ENCODE measurements around the gene SEMA6A. TPM values are rescaled to one million over a fixed set of nuclear protein-coding genes. Genes with fewer than 3 reads are reported as not detected.

Gene SEMA6A
- polyA plus RNA-seq, 1 of the 3 experiments (the other 2 are of a cell fraction): 0.18 TPM

DNA sequence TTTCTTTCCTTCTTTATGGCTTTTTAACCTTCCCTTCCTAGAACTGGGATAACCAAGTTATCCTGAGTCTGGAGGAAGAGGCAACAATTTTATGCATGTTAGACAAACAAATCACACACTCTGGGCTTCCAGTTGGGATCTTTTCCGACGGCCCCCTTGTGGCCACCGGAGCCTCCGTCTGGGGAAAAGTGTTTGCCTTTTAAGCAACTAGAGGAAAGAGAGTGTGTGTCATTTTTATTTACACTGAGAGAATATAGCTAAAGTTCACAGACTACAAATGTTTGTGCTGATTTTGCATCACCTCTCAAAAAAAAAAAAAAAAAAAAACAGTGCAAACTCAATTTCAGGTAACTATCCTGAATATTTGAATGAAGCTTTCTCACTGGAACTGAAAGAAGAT, 126.2 kb downstream of the SEMA6A start:
- no peaks in the 10 kb centered on the region for H3K9me2 ChIP-seq
- peaks cover 6% of the 10 kb centered on the region for H3F3A ChIP-seq (replicated peaks; ENCODE audit: insufficient read depth)
- TF ChIP-seq, protein P1, sequence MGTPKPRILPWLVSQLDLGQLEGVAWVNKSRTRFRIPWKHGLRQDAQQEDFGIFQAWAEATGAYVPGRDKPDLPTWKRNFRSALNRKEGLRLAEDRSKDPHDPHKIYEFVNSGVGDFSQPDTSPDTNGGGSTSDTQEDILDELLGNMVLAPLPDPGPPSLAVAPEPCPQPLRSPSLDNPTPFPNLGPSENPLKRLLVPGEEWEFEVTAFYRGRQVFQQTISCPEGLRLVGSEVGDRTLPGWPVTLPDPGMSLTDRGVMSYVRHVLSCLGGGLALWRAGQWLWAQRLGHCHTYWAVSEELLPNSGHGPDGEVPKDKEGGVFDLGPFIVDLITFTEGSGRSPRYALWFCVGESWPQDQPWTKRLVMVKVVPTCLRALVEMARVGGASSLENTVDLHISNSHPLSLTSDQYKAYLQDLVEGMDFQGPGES (IDR thresholded peaks at IDR 0.05; ENCODE audit: low read depth, low read length): no peak
- TF ChIP-seq TCF12 (IDR thresholded peaks at IDR 0.05) (no peak), CHD2 (IDR thresholded peaks at IDR 0.05; ENCODE audit: low read length, partially characterized antibody) (no peak), EZH2phosphoT487 (IDR thresholded peaks at IDR 0.05; ENCODE audit: borderline replicate concordance, low read depth) (no peak)
- TF ChIP-seq, protein P2, sequence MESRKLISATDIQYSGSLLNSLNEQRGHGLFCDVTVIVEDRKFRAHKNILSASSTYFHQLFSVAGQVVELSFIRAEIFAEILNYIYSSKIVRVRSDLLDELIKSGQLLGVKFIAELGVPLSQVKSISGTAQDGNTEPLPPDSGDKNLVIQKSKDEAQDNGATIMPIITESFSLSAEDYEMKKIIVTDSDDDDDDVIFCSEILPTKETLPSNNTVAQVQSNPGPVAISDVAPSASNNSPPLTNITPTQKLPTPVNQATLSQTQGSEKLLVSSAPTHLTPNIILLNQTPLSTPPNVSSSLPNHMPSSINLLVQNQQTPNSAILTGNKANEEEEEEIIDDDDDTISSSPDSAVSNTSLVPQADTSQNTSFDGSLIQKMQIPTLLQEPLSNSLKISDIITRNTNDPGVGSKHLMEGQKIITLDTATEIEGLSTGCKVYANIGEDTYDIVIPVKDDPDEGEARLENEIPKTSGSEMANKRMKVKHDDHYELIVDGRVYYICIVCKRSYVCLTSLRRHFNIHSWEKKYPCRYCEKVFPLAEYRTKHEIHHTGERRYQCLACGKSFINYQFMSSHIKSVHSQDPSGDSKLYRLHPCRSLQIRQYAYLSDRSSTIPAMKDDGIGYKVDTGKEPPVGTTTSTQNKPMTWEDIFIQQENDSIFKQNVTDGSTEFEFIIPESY (IDR thresholded peaks at IDR 0.05; ENCODE audit: borderline replicate concordance, low read depth): no peak
- H3K9ac ChIP-seq: no peak overlapping the region
- POLR2A ChIA-PET: no interaction called here
- WGBS (ENCODE audit: low lambda C conversion rate): 88% methylated on average over 4 of the region's 4 CpGs
- H3K4me3 ChIP-seq (ENCODE audit: low read depth in 2 of 2, low read length in 1 of 2): no peak overlapping the region
- CTCF ChIA-PET: interaction anchor here (0.9 kb wide), 1 partner anchor 22 kb away, joined by 3 read pairs; no protein-coding TSS in a partner anchor
- H3K4me1 ChIP-seq (ENCODE audit: control insufficient read depth in 1 of 2, insufficient read depth in 2 of 2, low read depth in 1 of 2, low read length in 1 of 2): peaks cover 2 to 8% of the 10 kb centered on the region in 2 experiments; a peak in 3 of 4 replicates
- H3K36me3 ChIP-seq (replicated peaks in 1 of 2; ENCODE audit: control insufficient read depth in 1 of 2, insufficient read depth in 2 of 2, low read length in 1 of 2): no peaks in the 10 kb centered on the region
- no peaks in the 10 kb centered on the region for H3K9me3 ChIP-seq
- no peak overlapping the region for H3K27ac ChIP-seq (ENCODE audit: low read depth in 2 of 2, low read length in 1 of 2)
- H3K4me2 ChIP-seq: no peak overlapping the region
- no peaks in the 10 kb centered on the region for H4K20me1 ChIP-seq (ENCODE audit: insufficient read depth)
- no peak overlapping the region for H2AFZ ChIP-seq (ENCODE audit: low read depth)
- DNase-seq: peak; percentile 19
- H3K79me2 ChIP-seq (ENCODE audit: insufficient read depth): no peaks in the 10 kb centered on the region
- no peaks in the 10 kb centered on the region for H3K27me3 ChIP-seq (ENCODE audit: insufficient read depth)

DNA sequence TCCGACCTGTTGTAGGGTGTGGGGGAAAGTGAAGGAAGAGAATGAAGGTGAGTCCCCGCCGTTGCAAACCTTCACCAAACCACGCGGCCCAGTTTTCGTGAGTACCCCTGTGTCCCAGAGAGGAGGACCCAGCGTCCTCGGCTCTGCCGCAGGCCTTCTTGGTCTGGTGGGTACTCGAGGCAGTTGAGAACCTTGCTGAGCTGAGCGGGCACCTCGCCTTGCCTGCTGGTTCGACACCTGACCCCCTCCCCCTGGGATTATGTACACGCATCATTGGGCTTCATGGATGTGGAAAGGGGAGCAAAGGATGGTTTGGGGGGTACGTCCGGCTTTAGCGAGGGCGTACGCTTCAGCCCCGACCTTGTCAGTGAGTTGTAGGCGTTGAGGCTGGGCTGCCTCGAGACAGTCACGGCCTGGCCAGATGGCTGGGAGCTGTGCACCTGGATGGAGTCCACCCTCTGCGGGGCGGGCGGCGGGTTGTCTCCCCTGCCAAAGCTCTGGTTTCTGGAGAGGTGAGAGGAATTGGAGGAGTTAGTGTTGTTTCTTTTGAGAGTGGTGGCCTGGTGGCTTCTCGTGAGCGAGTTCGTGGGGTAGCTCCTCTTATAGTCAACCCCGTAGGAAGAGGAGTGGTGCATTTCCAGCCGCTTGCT, 128.1 kb downstream of the SEMA6A start:
- POLR2A ChIA-PET: no interaction called here
- CTCF ChIA-PET: no interaction called here
- Histone ChIP-seq H3K36me3 (replicated peaks in 1 of 2; ENCODE audit: control insufficient read depth in 1 of 2, insufficient read depth in 2 of 2, low read length in 1 of 2) (no peaks in the 10 kb centered on the region), H4K20me1 (ENCODE audit: insufficient read depth) (no peaks in the 10 kb centered on the region), H3K79me2 (ENCODE audit: insufficient read depth) (no peaks in the 10 kb centered on the region), H3K27me3 (ENCODE audit: insufficient read depth) (no peaks in the 10 kb centered on the region), H3K4me3 (ENCODE audit: low read depth in 2 of 2, low read length in 1 of 2) (no peak overlapping the region), H3K4me2 (no peak overlapping the region), H3K27ac (ENCODE audit: low read depth in 2 of 2, low read length in 1 of 2) (no peak overlapping the region), H3K9me2 (no peaks in the 10 kb centered on the region), H2AFZ (ENCODE audit: low read depth) (no peak overlapping the region), H3F3A (replicated peaks; ENCODE audit: insufficient read depth) (no peaks in the 10 kb centered on the region), H3K4me1 (ENCODE audit: control insufficient read depth in 1 of 2, insufficient read depth in 2 of 2, low read depth in 1 of 2, low read length in 1 of 2) (peaks cover 0 to 13% of the 10 kb centered on the region in 2 experiments; a peak in 2 of 4 replicates), H3K9me3 (no peaks in the 10 kb centered on the region), H3K9ac (no peak overlapping the region)
- TF ChIP-seq, protein P3, sequence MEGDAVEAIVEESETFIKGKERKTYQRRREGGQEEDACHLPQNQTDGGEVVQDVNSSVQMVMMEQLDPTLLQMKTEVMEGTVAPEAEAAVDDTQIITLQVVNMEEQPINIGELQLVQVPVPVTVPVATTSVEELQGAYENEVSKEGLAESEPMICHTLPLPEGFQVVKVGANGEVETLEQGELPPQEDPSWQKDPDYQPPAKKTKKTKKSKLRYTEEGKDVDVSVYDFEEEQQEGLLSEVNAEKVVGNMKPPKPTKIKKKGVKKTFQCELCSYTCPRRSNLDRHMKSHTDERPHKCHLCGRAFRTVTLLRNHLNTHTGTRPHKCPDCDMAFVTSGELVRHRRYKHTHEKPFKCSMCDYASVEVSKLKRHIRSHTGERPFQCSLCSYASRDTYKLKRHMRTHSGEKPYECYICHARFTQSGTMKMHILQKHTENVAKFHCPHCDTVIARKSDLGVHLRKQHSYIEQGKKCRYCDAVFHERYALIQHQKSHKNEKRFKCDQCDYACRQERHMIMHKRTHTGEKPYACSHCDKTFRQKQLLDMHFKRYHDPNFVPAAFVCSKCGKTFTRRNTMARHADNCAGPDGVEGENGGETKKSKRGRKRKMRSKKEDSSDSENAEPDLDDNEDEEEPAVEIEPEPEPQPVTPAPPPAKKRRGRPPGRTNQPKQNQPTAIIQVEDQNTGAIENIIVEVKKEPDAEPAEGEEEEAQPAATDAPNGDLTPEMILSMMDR (IDR thresholded peaks at IDR 0.05): no peak
- TF ChIP-seq POLR2AphosphoS5 (IDR thresholded peaks at IDR 0.05; ENCODE audit: low read depth, low read length) (no peak), MEF2A (IDR thresholded peaks at IDR 0.05; ENCODE audit: borderline replicate concordance, low read depth) (no peak), FOXJ3 (CRISPR knock-in tag; IDR thresholded peaks at IDR 0.05) (no peak), SIN3A (IDR thresholded peaks at IDR 0.05; ENCODE audit: borderline replicate concordance, low read depth, low read length) (no peak), JUND (IDR thresholded peaks at IDR 0.05) (no peak), YY1 (IDR thresholded peaks at IDR 0.05; ENCODE audit: low read depth) (no peak), GABPA (IDR thresholded peaks at IDR 0.05; ENCODE audit: low read depth) (no peak), TCF12 (IDR thresholded peaks at IDR 0.05) (no peak), EZH2phosphoT487 (IDR thresholded peaks at IDR 0.05; ENCODE audit: borderline replicate concordance, low read depth) (no peak), CHD2 (IDR thresholded peaks at IDR 0.05; ENCODE audit: low read length, partially characterized antibody) (no peak), SMC3 (IDR thresholded peaks at IDR 0.05; ENCODE audit: low read depth, low read length) (no peak), ELF1 (IDR thresholded peaks at IDR 0.05) (no peak), MXI1 (IDR thresholded peaks at IDR 0.05; ENCODE audit: low read depth, low read length) (no peak), RFX5 (IDR thresholded peaks at IDR 0.05; ENCODE audit: low read length) (no peak)
- TF ChIP-seq, protein P1 (IDR thresholded peaks at IDR 0.05; ENCODE audit: low read depth, low read length): no peak
- WGBS (ENCODE audit: low lambda C conversion rate): 97% methylated on average over 30 of the region's 32 CpGs
- no peak for DNase-seq
